Measurements from ENCODE around the gene S100Z. TPM values are rescaled to one million over a fixed set of nuclear protein-coding genes. Genes with fewer than 3 reads are reported as not detected.

Gene S100Z
- total RNA-seq, 1 donor from 2014 or later, result 0.80 TPM

GRCh38 chr5:76867038-76867437 lies 17.2 kb downstream of the S100Z start:
- H3K9me3 Mint-ChIP-seq, result no peaks in the 10 kb centered on the region
- no peak for DNase-seq (ENCODE audit: low spot score in 2 of 2, unreplicated experiment in 2 of 2)
- TF ChIP-seq CTCF (IDR thresholded peaks at IDR 0.05; ENCODE audit: unreplicated experiment), result no peak
- H3K27ac Mint-ChIP-seq, result no peak overlapping the region
- H3K4me3 Mint-ChIP-seq, result no peak overlapping the region
- H3K36me3 Mint-ChIP-seq, result no peaks in the 10 kb centered on the region
- peaks cover 18% of the 10 kb centered on the region for H3K4me1 Mint-ChIP-seq
- no peaks in the 10 kb centered on the region for H3K27me3 Mint-ChIP-seq (ENCODE audit: low read depth)

- Mint-ChIP-seq H3K36me3 (no peaks in the 10 kb centered on the region), H3K4me1 (peaks cover 18% of the 10 kb centered on the region), H3K27me3 (ENCODE audit: low read depth) (no peaks in the 10 kb centered on the region), H3K9me3 (no peaks in the 10 kb centered on the region), H3K4me3 (no peak overlapping the region), H3K27ac (peak overlapping the region; percentile 25)
- peak; percentile 63 for TF ChIP-seq CTCF (IDR thresholded peaks at IDR 0.05; ENCODE audit: unreplicated experiment)
- DNase-seq (ENCODE audit: low spot score in 2 of 2, unreplicated experiment in 2 of 2), result peak; percentile 28 to 73
These were observed 18.2 kb downstream of the S100Z start for GRCh38 chr5:76867827-76868693.

- Mint-ChIP-seq H3K27me3 (ENCODE audit: low read depth) (no peaks in the 10 kb centered on the region), H3K27ac (peak overlapping the region; percentile 47)
- DNase-seq (ENCODE audit: low spot score in 2 of 2, unreplicated experiment in 2 of 2), result no peak
These were observed 20.2 kb downstream of the S100Z start for GRCh38 chr5:76870046-76870445.

GRCh38 chr5:76874088-76874581 lies 24.3 kb downstream of the S100Z start:
- no peak for TF ChIP-seq CTCF (IDR thresholded peaks at IDR 0.05; ENCODE audit: unreplicated experiment)
- no peaks in the 10 kb centered on the region for H3K27me3 Mint-ChIP-seq (ENCODE audit: low read depth)
- H3K27ac Mint-ChIP-seq, result no peak overlapping the region
- no peak for DNase-seq (ENCODE audit: low spot score in 2 of 2, unreplicated experiment in 2 of 2)
- peaks cover 22% of the 10 kb centered on the region for H3K4me1 Mint-ChIP-seq
- no peaks in the 10 kb centered on the region for H3K36me3 Mint-ChIP-seq
- H3K9me3 Mint-ChIP-seq, result no peaks in the 10 kb centered on the region
- H3K4me3 Mint-ChIP-seq, result no peak overlapping the region

More at GRCh38 chr5:76870046-76870445, 20.2 kb downstream of the S100Z start:
- Mint-ChIP-seq H3K4me3 (no peak overlapping the region), H3K9me3 (no peaks in the 10 kb centered on the region), H3K4me1 (peaks cover 24% of the 10 kb centered on the region), H3K36me3 (no peaks in the 10 kb centered on the region)
- no peak for TF ChIP-seq CTCF (IDR thresholded peaks at IDR 0.05; ENCODE audit: unreplicated experiment)

GRCh38 chr5:76888733-76889300 lies 39.0 kb downstream of the S100Z start:
- Mint-ChIP-seq H3K9me3 (no peaks in the 10 kb centered on the region), H3K4me3 (no peak overlapping the region), H3K4me1 (no peaks in the 10 kb centered on the region), H3K27me3 (ENCODE audit: low read depth) (peaks cover 6% of the 10 kb centered on the region), H3K36me3 (no peaks in the 10 kb centered on the region), H3K27ac (no peak overlapping the region)
- no peak for DNase-seq (ENCODE audit: low spot score in 2 of 2, unreplicated experiment in 2 of 2)
- no peak for TF ChIP-seq CTCF (IDR thresholded peaks at IDR 0.05; ENCODE audit: unreplicated experiment)
